ENCODE data around the gene STRIT1.

DNA sequence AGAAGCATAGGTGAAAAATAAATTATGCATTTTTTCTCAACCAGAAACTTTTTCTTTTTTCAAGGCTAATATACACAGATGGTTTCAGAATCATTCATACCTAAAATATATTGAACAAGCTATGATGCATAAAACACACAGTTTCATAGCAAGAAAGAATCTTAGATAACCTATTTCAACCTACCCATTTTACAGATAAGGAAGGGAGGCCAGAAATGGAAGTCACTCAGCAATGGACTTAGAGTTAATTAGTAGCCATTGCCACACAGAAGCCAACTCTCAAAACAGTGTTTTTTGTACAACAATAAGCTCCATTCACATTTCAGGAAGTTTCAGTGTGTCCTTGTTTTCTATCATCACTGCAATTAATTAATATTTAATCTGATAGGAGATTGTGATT lies 27.5 kb upstream of the STRIT1 start:
- TF ChIP-seq, protein P1, sequence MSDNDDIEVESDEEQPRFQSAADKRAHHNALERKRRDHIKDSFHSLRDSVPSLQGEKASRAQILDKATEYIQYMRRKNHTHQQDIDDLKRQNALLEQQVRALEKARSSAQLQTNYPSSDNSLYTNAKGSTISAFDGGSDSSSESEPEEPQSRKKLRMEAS (IDR thresholded peaks at IDR 0.05): no peak
- no peak for TF ChIP-seq RFX5 (IDR thresholded peaks at IDR 0.05)
- no peak for TF ChIP-seq CBX2 (IDR thresholded peaks at IDR 0.05; ENCODE audit: borderline replicate concordance, low read depth)
- TF ChIP-seq CTCF (IDR thresholded peaks at IDR 0.05): no peak
- no peak for TF ChIP-seq POLR2A (IDR thresholded peaks at IDR 0.05; ENCODE audit: low read length)
- TF ChIP-seq BHLHE40 (IDR thresholded peaks at IDR 0.05; ENCODE audit: low read depth, low read length): no peak
- no peak for TF ChIP-seq SMC3 (IDR thresholded peaks at IDR 0.05)
- no peak for TF ChIP-seq RAD21 (conservative IDR thresholded peaks at IDR 0.05 in 1 of 2, IDR thresholded peaks at IDR 0.05 in 1 of 2)
- TF ChIP-seq JUNB (IDR thresholded peaks at IDR 0.05): no peak
- TF ChIP-seq MAZ (IDR thresholded peaks at IDR 0.05; ENCODE audit: borderline replicate concordance, low read depth, low read length): no peak
- TF ChIP-seq CHD2 (IDR thresholded peaks at IDR 0.05; ENCODE audit: low read length, partially characterized antibody): no peak
- no peak for TF ChIP-seq USF2 (IDR thresholded peaks at IDR 0.05)
- TF ChIP-seq NPAS2 (CRISPR knock-in tag; IDR thresholded peaks at IDR 0.05; ENCODE audit: borderline replicate concordance): no peak
